HG02623 (cell line): ENCODE measurements around the gene BRSK2.
"Not testable (repeated sequence)": the region's sequence is repeated elsewhere in the genome, so short reads cannot be mapped to it uniquely, and the experiment has no call there.

ENCODE experiments used
- ATAC-seq: cut with Tn5 transposase; IDR thresholded peaks from one replicate; pipeline ENCODE4 v1.9.1; 2021; ENCODE audit warnings: moderate library complexity; ENCODE audit not compliant: unreplicated experiment

Gene BRSK2

DNA sequence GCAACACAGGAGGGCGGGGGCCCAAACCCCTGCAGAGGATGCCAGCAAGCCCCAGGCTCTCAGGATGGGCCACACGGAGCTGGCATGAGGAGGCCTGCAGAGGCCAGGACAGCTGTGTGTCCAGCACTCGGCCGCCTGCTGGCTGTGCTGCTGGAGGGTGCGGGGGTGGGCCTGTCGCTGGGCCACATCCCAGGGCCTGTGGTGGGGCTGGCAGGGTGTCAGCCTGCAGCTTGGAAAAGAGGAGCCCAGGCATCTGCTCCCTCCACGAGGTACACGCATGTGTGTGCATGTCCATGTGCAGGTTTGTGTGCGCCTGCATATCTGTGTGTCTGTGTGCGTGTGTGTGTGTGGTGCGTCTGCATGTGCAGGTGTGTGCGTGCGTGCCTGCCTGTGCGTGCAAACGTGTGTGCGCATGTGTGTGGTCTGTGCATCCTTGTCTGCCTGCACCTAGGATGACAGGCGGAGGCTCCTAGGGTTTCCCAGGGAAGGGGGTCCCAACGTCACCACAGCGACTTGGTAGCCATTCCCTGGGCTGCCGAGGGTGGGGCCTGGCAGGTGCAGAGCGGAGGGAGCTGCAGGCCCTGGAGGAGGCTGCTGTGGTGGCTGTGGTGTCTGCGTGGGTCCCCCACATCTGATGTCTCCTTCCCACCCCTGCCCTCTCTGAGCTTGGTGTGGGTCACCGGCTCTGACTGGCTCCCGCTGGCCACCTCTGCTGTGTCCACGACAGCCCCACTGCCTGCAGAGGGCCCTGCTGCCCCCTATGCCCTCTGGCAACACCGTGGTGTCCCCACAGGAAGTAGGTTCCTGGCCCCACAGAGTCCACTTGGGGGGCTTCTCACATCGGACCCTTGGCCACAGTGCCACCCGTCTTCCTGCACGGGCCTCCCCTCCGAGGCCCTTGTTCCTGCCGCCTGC lies 17.1 kb downstream of the BRSK2 start:
- ATAC-seq = no peak

DNA sequence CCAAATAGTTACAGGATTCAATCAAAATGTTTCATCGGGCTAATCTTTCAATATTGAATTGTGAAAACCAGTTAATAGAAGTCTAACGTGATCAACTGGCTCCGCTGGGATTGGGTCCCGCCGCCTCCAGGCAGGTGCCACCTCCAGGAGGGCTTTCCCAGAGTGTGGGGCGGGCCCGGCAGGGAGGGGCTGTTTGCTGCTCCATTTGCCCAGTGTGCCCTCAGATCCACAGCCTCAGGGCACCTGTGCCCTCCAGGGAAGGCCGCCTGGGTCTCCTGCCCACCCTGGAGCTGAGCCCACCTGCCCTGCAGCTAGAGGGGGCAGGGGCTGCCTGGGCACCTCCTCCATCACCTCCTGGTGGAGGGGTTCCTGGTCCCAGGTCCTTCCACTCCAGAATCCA lies 17.9 kb downstream of the BRSK2 start:
- no peak for ATAC-seq

GRCh38 chr11:1408346-1408745 lies 18.6 kb downstream of the BRSK2 start:
- ATAC-seq = no peak

- ATAC-seq = no peak
Measured at GRCh38 chr11:1409108-1409851, 19.5 kb downstream of the BRSK2 start.

DNA sequence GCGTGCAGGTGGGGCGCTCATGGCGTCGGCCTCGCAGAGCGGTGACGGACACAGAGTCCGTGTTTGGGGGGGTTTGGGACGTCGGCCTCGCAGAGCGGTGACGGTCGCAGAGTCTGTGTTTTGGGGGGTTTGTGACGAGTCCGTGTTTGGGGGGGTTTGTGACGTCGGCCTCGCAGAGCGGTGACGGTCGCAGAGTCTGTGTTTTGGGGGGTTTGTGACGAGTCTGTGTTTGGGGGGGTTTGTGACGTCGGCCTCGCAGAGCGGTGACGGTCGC lies 20.1 kb downstream of the BRSK2 start:
- not testable (repeated sequence) for ATAC-seq

DNA sequence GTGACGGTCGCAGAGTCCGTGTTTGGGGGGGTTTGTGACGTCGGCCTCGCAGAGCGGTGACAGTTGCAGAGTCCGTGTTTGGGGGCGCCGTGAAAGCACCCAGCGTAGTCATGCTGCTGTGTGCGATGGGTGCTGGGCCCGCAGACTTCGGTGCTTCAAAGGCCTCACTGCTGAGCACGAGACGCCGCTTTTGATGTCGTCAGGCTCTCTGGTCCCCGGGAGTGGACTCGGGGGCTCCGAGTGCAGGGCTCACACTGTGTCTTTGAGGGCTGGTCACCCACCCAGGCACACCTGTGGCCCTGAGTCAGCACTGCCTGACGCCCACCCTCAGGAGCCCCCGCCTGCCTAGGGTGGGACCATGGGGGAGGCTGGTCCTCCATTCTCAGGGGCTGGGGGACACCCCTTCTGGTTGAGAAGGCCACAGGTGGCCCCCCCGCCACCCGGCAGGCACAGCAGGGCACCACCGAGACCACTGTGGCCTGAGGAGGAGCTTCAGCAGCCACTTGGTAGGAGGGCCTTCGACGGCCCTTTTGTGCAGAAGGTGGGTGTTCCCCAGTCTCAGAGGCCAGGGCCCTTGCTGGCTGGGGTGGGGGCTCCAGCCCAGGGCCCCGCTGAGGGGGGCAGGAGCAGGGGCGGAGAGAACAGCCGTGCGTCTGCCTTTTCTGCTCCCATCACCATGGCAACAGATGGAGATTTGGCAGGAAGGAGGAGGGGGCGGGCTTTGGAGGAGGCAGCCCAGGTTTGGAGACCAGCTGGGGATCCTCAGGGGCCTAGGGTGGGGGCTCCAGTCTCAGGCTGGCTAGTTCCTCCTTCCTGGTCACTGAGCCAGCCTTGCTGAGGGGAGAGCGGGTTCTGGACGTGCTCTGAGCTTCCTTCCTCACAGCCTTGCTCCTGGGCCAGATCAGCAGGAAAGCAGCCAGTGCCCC lies 20.9 kb downstream of the BRSK2 start:
- no peak for ATAC-seq

DNA sequence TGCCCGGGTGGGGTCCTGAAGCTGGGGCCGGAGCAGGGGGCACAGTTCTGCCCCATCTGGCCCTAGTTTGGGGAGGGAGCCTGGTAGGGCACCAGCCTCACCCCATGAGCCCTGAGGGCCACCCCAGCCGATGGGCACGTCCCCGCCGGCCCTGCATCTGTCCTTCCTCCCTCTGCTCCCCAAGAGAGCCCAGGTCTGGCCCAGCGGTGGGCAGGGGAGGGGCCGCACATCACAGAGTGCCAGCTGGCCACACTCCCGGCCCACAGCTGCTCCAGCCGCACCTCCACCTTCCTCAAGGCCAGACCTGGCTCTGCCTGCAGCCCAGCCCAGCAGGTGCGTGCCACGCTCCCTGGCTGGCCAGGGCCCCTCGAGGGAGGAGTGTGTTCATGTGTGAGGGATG lies 21.6 kb downstream of the BRSK2 start:
- no peak for ATAC-seq

- ATAC-seq = not testable (repeated sequence)
Measured at GRCh38 chr11:1411739-1412138, 22.0 kb downstream of the BRSK2 start.

DNA sequence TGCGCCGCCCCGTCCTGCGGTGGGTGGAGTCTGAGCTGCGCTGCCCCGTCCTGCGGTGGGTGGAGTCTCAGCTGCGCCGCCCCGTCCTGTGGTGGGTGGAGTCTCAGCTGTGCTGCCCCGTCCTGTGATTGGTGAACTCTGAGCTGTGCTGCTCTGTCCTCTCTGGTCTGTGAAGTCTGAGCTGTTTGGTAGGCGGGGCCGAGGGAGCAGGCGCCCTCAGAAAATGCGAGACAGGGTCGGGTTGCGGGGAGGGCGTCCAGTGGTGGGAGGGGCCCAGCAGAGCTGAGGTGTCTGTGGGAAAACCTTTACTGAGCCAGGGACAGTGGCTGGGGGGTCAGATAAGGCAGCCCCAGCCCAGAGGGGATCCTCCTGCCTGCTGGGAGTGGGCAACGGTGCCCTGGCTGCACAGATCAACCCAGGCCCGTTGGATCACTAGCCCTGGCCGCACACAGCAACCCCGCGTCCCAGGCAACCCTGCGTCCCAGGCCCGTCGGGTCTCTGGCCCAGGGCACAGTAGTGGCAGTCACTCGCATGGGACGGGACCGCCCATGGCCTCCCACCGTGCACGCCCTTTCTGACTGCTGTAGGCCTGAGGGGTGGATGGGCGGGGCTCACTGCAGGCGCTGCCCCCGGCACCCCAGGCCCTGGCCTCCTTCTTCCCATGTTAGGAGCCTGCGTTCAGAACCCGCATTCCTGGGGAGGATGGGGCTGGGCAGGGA lies 22.8 kb downstream of the BRSK2 start:
- no peak for ATAC-seq

DNA sequence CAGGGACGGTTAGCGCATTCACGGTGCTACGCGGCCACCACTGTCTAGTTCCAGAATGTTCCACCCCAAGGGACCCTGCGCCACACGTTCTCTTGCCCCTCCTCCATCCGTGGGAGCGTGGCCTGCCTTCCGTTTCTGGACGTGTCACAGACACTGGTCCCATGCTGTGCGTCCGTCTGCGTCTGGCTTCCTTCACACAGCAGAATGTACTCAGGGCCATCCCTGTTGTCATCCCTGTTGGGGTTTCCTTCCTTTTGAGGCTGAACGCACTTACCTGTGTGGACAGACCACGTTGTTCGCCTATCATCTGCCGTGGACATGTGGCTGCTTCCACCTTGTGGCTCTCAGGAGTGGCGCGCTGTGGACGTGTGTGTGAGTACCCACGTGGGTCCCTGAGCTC lies 24.9 kb downstream of the BRSK2 start:
- ATAC-seq = no peak

GRCh38 chr11:1415631-1416030 lies 25.9 kb downstream of the BRSK2 start:
- no peak for ATAC-seq

- ATAC-seq = not testable (repeated sequence)
Measured at GRCh38 chr11:1418192-1418795, 28.6 kb downstream of the BRSK2 start.

GRCh38 chr11:1419811-1420210 lies 30.1 kb downstream of the BRSK2 start:
- no peak for ATAC-seq

DNA sequence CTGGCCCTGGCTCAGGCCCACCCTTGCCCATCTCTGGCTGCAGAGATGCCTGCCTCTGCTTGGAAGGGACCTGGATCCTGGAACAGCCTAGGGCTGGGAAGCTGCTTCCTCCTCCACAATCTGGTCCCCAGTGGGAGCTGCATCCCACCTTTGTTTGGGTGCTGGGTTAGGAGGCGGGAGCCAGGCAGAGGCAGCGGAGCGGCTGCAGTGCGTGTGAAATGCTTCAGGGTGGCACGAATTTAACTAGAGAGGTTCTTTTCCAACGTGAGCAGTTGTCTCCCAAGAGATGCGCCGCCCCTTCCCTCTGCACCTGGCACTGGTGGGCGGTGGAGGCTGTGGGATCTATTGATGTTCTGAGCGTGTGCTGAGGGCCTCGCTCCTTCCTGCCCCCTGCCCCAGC lies 31.6 kb downstream of the BRSK2 start:
- no peak for ATAC-seq

- ATAC-seq = no peak
Measured at GRCh38 chr11:1422481-1422880, 32.7 kb downstream of the BRSK2 start.

- ATAC-seq = no peak
Measured at GRCh38 chr11:1422981-1423380, 33.2 kb downstream of the BRSK2 start.

DNA sequence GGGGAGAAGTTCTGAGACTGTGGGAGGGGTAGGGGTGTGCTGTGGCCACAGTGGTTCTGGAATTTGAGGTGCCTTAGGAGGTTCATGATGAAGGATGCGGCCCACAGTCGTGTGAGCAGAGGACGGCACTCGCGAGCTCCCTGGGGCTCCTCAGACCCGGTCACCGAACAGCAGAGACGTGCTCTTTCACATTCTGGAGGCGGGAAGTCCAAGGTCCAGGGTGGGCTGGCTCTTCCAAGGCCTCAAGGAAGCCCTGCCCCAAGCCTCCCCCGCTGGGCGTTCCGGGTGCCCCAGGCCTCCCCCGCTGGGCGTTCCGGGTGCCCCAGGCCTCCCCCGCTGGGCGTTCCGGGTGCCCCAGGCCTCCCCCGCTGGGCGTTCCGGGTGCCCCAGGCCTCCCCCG lies 33.7 kb downstream of the BRSK2 start:
- ATAC-seq = not testable (repeated sequence)

DNA sequence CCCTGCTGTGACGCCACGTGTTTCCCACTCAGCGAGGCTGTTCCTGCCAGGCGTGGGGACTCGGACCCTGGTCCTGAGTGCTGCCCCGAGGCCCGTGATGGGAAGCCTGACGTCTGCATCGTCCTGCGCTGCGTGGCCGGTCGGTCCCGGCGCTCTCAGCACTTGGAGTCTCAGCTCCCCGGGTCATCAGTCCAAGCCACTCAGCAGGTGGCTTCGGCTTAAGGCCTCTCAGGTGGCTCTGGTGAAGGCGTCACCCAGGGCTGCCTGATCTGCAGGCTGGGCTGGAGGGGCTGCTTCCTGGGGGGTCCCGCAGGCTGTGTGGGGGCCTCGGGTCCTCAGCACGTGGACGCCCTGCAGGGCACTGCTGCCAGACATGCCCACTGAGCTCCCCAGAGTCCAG lies 35.3 kb downstream of the BRSK2 start:
- ATAC-seq = no peak

DNA sequence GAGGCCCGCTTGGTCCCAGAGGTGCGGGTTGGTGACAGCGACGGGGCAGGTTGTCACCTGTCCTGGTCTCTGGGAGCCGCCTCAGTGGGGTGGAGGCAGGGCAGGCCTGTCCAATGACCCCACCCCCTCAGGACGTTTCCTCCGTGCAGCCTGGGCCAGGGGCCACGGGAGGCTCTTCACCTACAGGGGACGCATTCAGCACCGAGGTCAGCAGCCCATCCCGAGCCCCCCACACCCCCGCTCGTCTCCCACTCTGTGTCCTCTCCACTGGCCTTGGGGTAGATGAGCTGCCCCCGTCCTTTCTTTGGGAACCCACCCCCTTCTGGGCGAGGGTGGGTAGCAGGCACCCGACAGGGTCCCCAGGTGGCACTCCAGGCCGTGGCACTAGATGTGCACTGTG lies 35.7 kb downstream of the BRSK2 start:
- no peak for ATAC-seq

GRCh38 chr11:1428762-1429316 lies 39.1 kb downstream of the BRSK2 start:
- no peak for ATAC-seq
